ENCODE measurements around the gene SP5.
"Not testable (repeated sequence)": the region's sequence is repeated elsewhere in the genome, so short reads cannot be mapped to it uniquely, and the experiment has no call there.

SP5 gene

DNA sequence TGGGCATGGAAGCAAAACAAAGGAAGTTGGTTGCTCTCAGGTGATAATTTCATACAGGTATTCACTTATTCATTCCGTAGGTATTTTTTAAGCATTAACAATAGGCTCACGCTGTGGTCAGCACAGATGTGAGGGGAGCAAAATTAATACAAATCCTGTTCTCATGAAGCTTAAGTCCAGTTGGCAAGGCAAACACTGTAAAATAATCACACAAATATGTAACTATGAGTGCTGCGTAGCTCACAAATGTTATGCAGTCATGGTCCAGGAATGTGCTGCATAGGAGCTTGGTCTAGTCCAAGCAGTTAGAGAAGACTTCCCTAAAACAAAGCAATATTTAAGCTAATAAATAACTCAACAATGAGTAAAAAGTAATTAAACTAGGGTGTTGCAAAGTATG, 23.9 kb downstream of the SP5 start:
- peak; percentile 84 for DNase-seq (ENCODE audit: low spot score)

DNA sequence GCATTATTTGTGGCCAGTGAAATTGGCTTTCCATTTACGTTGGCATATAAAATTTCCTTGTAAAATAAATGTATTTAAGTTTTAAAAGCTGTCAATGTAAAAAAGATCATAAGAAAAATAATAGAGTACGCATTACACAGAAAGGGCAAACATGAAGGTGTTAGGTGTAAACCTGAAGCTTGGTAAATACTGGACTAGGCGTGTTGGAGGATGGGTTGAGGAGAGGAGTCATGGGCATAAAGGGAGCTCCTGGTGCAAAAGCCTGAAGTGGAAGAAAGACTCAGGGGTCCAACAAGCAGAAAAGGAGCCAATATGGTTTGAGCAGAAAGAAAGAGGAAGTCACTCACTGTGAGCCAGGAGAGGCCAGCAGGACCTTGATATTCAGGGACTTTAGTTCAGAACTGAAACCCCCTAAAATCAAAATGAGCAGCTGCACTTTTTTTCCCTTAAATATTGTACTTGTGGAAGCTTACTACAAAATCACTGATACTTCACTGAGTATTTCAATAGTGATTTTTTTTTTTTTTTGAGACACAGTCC, 24.4 kb downstream of the SP5 start:
- DNase-seq (ENCODE audit: low spot score) = no peak

DNA sequence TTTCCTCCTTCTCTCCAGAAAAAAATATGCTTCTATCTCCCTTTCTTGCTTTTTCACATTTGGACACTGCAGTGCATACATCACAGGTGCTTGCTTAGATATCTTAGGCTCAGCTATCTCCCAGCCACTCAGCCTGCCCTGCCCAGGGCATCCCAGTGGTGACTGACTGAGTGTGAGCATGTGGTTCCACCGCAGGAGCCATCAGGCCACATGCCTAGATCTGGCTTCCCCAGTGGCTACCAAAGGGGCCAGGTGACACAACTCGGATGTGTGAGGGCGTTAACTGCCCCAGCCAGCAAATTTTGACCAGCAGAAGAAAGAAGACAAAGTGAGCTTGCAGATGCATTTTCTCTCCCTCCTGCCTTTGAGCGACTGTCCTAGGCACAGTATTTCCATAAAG, 25.5 kb downstream of the SP5 start:
- DNase-seq (ENCODE audit: low spot score) = no peak

DNA sequence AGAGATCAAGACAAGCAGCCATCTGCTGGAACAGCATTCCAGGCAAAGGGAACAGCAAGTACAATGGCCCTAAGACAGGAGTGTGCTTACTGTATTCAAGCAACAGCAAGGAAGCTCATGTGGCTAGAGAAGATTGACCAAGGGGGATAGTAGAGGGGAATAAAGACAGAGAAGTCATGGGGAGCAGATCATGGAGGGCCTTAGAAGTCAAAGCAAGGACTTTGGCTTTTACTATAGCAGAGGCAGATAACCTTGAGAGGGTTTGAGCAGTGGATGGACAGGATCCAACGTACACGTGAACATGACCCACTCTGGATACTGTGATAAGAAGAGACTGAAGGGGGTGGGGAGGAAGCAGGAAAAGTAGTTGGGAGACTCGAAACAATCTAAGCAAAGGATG, 26.9 kb downstream of the SP5 start:
- no peak for DNase-seq (ENCODE audit: low spot score)

DNA sequence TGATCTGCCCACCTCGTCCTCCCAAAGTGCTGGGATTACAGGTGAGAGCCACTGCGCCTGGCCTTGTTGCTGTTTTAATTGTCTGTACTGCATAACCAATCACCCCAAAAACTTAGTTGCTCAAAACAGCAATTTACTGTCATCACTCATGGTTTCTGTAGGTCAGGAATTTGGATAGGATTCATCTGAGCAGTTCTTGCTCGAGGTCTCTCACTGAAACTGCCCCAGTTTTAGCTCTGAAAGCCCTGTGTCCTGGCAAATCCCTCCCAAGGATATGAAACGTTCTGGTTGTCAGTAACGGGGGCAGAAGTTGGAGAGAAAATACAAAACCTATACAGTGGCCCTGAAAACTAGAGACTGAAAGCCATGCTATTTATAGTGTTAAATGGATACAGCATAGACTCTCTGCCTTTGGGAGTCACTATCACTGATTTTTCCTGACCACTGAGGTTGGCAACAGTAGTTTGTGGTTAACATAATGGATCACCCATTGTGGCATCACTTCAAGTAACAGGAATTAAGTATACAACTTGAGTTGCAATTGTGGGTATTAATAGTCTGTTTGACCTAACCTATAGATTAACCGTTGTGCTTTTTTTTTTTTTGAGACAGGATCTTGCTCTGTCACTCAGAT, 27.9 kb downstream of the SP5 start:
- no peak for DNase-seq (ENCODE audit: low spot score)

DNA sequence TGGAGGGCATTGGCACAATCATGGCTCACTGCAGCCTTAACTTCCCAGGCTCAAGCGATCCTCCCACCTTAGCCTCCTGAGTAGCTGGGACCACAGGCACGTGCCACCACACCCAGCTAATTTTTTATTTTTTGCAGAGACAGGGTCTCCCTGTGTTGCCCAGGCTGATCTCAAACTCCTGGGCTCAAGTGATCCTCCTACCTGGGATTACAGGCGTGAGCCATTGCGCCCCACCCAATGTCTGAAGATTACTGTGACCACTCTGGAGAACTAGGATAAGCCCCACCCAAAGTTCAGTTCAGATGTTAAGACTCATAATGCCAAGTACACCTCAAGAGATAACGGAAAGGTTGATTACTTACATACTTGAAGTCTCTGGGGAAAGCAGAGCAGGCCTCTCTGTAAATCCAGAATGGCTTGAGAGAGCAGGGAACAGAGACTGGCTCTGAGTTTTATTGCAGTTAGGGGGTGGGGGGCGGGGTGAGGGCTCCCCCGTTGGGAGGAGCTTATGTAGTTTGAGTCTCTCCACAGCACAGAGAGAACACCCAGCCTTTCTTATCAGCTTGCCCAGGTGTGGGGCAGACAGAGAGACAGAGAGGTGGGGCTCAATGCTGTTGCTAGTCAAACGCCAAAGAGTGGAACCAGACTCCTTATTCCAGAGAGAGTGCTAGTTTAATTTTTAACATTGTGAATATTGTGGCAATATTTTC, 28.5 kb downstream of the SP5 start:
- no peak for DNase-seq (ENCODE audit: low spot score)

DNA sequence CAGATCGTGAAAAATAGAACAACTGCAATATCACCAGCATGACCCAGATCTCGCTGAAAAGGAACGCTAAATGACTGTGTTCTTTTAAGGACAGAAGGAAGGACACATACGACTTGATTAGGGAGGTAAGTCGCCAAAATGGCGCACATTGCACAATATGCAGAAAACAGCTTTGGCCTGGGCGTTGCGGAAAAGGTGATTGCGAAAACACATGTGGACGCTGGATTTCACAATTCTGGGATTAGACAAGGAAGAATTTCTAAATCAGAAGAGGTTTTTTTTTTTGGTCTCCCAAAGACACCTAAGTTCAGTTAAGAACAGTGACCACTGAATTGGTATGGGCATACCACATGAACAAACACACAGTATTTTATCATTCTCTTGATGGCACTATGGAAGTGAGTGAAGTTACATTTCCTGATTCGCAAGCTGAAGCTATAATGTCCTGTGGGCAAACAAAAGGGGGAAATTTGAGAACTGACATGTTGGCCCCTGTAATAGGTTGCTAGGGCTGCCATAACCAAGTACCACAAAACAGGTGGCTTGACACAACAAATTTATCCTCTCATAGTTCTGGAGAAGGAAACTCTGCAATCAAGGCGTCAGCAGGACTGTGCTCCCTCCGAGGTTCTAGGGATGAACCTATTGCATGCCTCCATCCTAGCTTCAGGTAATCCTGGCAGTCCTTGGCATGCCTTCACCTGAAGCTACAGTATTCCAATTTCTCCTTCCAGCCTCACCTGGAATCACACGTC, 29.3 kb downstream of the SP5 start:
- DNase-seq (ENCODE audit: low spot score) = no peak

DNA sequence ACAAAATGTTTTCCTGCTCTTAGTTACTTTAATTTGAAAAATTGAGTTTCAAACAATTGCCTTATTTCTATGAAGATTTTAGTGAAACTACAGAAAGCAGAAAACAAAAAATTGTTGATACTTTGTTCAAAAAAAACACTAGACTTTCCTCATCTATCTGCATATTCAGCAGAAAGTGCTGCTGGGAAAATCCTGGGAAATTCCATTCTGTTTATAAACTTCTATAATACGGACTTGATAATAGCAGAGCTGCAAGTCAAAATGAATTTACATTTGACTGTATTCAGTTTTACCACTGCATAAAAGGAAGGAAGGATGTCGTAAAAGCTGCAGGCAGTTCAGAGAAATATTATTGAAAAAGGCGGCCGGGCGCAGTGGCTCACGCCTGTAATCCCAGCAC, 30.2 kb downstream of the SP5 start:
- no peak for DNase-seq (ENCODE audit: low spot score)

DNA sequence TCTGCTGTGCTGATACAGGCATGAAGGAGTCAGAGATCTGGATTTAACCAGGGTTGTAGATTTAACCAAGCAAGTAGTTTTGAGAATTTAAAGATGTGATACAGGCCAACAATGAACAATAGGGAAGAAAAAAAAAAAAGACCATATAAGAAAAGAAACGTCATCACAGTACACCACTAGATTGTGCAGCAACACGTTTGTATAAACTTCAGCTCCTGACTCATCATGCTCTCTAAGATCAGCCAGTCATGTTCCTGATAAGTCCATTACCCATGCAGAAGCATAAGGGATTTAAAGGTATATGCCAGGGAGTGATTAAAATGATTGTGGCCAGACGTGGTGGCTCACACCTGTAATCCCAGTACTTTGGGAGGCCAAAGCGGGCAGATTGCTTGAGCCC, 32.8 kb downstream of the SP5 start:
- no peak for DNase-seq (ENCODE audit: low spot score)

DNA sequence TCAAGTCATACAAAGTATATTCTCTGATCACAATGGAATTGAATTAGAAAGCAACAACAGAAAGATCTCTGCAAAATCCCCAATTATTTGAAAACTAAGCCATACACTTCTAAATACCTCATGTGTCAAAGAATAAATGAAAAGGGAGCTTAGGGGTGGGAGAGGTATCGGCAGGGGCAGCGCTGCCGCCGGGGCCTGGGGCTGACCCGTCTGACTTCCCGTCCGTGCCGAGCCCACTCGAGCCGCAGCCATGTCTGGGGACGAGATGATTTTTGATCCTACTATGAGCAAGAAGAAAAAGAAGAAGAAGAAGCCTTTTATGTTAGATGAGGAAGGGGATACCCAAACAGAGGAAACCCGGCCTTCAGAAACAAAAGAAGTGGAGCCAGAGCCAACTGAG, 36.4 kb downstream of the SP5 start:
- not testable (repeated sequence) for DNase-seq (ENCODE audit: low spot score)

DNA sequence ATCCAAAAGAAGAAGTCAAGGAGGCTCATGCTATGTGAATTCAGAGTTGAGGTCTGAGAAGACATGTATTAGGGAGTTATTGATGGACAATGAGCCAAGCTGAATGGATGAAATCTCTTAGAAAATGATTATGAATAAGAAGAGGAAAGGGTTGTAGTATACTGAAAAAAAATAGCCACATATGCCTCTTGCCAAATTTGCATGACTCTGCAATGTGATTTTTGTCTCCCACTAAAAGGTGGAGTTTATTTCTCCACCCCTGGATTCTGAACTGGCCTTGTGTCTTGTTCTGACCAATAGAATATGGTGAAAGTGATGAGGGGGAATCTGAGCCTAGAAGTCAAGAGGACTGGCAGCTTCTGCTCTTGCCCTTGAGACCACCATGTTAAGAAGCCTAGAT, 46.4 kb downstream of the SP5 start:
- no peak for DNase-seq (ENCODE audit: low spot score)

DNA sequence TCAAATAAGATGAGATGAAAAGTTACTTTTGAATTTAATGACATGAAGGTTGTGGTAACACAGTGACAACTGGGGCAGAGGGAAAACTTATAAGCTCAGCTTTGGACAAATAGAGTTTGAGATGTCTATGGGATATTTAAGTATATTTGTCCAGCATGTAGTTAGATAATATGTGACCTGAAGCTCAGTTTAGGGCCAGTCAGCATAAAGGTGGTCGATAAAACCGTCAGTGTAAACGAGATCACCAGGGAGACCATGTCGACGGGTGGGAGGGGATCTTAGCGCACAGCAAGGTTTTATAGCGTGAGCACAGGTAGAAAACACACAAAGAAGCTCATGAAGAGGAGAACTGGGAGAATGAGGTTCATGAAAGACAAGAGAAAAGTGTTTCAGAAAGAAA, 47.6 kb downstream of the SP5 start:
- DNase-seq (ENCODE audit: low spot score) = no peak

DNA sequence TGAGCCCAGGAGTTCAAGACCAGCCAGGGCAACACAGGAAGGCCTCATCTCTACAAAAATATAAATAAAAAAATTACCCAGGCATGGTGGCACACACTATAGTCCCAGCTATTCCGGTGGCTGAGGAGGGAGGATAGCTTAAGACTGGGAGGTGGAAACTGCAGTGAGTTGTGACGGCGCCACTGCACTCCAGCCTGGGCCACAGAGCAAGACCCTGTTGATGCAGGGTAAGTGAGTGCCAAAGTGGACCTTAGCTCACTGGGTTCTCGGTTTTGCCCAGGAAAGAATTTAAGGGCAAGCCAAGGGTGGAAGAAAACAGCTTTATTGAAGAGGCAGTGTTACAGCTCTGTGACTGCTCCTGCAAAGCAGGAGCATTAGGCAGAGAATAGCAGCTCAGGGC, 48.1 kb downstream of the SP5 start:
- no peak for DNase-seq (ENCODE audit: low spot score)

DNA sequence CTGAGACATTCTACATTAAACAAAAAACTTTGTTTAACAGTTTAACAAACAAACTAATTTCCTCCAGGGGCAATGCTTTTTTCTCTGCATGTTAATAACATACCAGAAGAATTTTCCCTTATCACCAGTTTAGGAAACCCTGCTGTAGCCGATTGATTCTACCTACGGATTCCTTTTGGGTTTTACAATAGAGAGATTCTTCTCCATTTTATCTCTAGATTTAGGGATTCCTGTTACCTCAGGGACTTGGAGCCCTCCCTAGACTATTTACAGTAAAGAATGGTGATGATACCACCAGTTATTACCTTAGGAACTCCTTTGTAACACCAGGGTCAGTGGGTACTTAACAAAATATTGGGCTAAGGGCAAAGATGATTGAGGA, 49.7 kb downstream of the SP5 start:
- DNase-seq (ENCODE audit: low spot score) = no peak

DNA sequence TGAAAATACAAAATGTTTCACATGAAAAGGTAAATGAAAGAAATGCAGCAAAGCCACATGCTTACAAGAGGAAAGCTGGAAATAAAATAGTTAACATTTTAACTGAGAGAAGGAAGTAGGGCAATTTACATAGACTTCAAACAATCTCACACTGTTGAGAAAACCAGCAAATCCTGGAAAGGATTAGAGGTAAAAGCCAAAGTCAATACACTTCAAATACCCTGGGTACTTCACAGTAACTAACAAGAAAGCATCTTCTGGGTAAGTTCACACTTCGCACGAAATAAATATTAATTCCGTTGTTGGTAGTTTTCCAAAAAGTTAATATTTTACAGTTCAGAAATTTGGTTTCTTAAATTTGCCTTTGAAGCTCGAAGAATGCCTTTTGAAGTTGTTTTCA, 51.6 kb downstream of the SP5 start:
- DNase-seq (ENCODE audit: low spot score) = no peak

Data from GM03348 (cell line).